ENCODE results near the gene MAMDC2. TPM values are rescaled to one million over a fixed set of nuclear protein-coding genes. Genes with fewer than 3 reads are reported as not detected.
"Not testable (repeated sequence)": the region's sequence is repeated elsewhere in the genome, so short reads cannot be mapped to it uniquely, and the experiment has no call there.

Gene MAMDC2
- polyA plus RNA-seq, 2 of the 4 experiments (the other 2 are of a cell fraction): 0.30 to 0.34 TPM

DNA sequence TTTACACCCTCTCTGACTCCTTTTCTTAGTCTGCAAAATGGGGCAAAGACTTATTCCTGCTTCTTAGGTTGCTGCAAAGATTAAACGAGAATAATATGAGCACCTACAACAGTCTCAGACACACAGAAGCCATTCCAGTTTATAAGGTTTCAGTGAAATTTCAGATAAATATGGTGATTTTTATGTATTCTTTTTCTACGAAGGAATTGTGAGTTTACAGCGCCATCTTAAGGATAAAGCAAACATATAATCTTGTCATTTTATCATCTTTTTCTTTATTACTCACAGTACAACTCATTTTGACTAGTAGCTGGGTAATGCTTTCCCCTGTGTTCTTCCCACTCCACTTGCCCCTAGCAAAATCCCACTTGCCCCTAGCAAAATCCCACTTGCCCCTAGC, 185.9 kb downstream of the MAMDC2 start:
- no peak overlapping the region for H3K4me3 ChIP-seq
- DNase-seq (ENCODE audit: low read depth in 1 of 2, low spot score in 1 of 2): peak in 1 of 2 experiments; percentile 19
- ATAC-seq: peak in 1 of 2 experiments; percentile 53; a peak in 1 of 6 replicates
- ChIA-PET CTCF (interaction anchor here (0.6 to 2.6 kb wide), 11 partner anchors 9 to 352 kb away, joined by 3 to 21 read pairs (median 3); no protein-coding TSS in a partner anchor), POLR2A (no interaction called here)
- 8% methylated on average over 3 of the region's 3 CpGs for WGBS (ENCODE audit: missing lambda C conversion rate)
- no peaks in the 10 kb centered on the region for H3K4me1 ChIP-seq
- H3K27ac ChIP-seq: no peak overlapping the region
- no peak for TF ChIP-seq HEYL (CRISPR knock-in tag; IDR thresholded peaks at IDR 0.05)
- no peak for TF ChIP-seq FOSL2 (IDR thresholded peaks at IDR 0.05)
- TF ChIP-seq FOSL2 (CRISPR knock-in tag; IDR thresholded peaks at IDR 0.05): no peak
- no peak for TF ChIP-seq RARB (CRISPR knock-in tag; IDR thresholded peaks at IDR 0.05)
- peak; percentile 40 to 55; a peak in 4 of 5 replicates for TF ChIP-seq RAD21 (conservative IDR thresholded peaks at IDR 0.05 in 1 of 2, IDR thresholded peaks at IDR 0.05 in 1 of 2)
- TF ChIP-seq NFE2L2 (conservative IDR thresholded peaks at IDR 0.05; ENCODE audit: low read length): no peak
- TF ChIP-seq HDAC2 (IDR thresholded peaks at IDR 0.05): no peak
- no peak for TF ChIP-seq USF2 (IDR thresholded peaks at IDR 0.05)
- no peak for TF ChIP-seq PHF8 (IDR thresholded peaks at IDR 0.05; ENCODE audit: borderline replicate concordance, low read depth)
- no peak for TF ChIP-seq CHD4 (IDR thresholded peaks at IDR 0.05; ENCODE audit: borderline replicate concordance)
- TF ChIP-seq JUNB (IDR thresholded peaks at IDR 0.05): no peak
- TF ChIP-seq ZSCAN20 (CRISPR knock-in tag; IDR thresholded peaks at IDR 0.05): no peak
- TF ChIP-seq, protein P1, sequence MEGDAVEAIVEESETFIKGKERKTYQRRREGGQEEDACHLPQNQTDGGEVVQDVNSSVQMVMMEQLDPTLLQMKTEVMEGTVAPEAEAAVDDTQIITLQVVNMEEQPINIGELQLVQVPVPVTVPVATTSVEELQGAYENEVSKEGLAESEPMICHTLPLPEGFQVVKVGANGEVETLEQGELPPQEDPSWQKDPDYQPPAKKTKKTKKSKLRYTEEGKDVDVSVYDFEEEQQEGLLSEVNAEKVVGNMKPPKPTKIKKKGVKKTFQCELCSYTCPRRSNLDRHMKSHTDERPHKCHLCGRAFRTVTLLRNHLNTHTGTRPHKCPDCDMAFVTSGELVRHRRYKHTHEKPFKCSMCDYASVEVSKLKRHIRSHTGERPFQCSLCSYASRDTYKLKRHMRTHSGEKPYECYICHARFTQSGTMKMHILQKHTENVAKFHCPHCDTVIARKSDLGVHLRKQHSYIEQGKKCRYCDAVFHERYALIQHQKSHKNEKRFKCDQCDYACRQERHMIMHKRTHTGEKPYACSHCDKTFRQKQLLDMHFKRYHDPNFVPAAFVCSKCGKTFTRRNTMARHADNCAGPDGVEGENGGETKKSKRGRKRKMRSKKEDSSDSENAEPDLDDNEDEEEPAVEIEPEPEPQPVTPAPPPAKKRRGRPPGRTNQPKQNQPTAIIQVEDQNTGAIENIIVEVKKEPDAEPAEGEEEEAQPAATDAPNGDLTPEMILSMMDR (IDR thresholded peaks at IDR 0.05): peak; percentile 31; the same call in 1 of the 3 replicates
- no peak for FAIRE-seq
- no peaks in the 10 kb centered on the region for H3K9me3 ChIP-seq
- no peak overlapping the region for H3K4me2 ChIP-seq

DNA sequence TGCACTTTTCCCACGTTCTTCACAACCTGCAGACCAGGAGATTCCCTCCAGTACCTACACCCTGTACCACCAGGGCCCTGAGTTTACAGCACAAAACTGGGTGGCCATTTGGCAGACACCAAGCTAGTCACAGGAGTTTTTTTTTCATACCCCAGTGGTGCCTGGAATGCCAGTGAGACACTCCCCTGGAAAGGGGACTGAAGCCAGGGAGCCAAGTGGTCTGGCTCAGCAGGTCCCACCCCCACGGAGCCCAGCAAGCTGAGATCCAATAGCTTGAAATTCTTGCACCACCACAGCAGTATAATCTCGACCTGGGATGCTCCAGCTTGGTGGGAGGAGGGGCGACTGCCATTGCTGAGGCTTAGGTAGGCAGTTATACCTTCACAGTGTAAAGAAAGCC, 188.8 kb downstream of the MAMDC2 start:
- ChIA-PET POLR2A (no interaction called here), CTCF (interaction anchor here (1.0 kb wide), 1 partner anchor 28 kb away, joined by 3 read pairs; no protein-coding TSS in a partner anchor)
- H3K4me3 ChIP-seq: no peak overlapping the region
- WGBS (ENCODE audit: missing lambda C conversion rate): 2% methylated on average over 4 of the region's 4 CpGs
- TF ChIP-seq NPAS2 (CRISPR knock-in tag; IDR thresholded peaks at IDR 0.05; ENCODE audit: borderline replicate concordance) (no peak), BHLHE40 (IDR thresholded peaks at IDR 0.05; ENCODE audit: low read depth, low read length) (no peak), RARB (CRISPR knock-in tag; IDR thresholded peaks at IDR 0.05) (no peak), HDAC2 (IDR thresholded peaks at IDR 0.05) (no peak), ZC3H11A (IDR thresholded peaks at IDR 0.05) (no peak), MYC (IDR thresholded peaks at IDR 0.05; ENCODE audit: borderline replicate concordance, low read length) (no peak), USF2 (IDR thresholded peaks at IDR 0.05) (no peak), HOXB13 (CRISPR knock-in tag; IDR thresholded peaks at IDR 0.05; ENCODE audit: low read depth) (no peak), RAD21 (conservative IDR thresholded peaks at IDR 0.05 in 1 of 2, IDR thresholded peaks at IDR 0.05 in 1 of 2) (no peak), EP300 (IDR thresholded peaks at IDR 0.05) (no peak)
- H3K9me3 ChIP-seq: no peaks in the 10 kb centered on the region
- H3K4me2 ChIP-seq: no peak overlapping the region
- no peak for DNase-seq (ENCODE audit: low read depth in 1 of 2, low spot score in 1 of 2)
- FAIRE-seq: no peak
- no peak overlapping the region for H3K27ac ChIP-seq
- H3K4me1 ChIP-seq: no peaks in the 10 kb centered on the region
- ATAC-seq: no peak

DNA sequence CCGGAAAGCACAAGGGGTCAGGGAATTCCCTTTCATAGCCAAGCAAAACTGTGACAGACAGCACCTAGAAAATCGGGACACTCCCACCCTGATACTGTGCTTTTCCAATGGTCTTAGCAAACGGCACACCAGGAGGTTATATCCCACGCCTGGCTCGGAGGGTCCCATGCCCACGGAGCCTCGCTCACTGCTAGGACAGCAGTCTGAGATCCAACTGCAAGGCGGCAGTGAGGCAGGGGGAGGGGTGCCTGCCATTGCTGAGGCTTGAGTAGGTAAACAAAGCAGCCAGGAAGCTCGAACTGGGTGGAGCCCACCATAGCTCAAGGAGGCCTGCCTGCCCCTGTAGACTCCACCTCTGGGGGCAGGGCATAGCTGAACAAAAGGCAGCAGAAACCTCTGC, 190.6 kb downstream of the MAMDC2 start:
- 52% methylated on average over 8 of the region's 9 CpGs for WGBS (ENCODE audit: missing lambda C conversion rate)
- H3K27ac ChIP-seq; H3K4me2 ChIP-seq; POLR2A ChIA-PET; H3K4me3 ChIP-seq; H3K9me3 ChIP-seq; H3K4me1 ChIP-seq; FAIRE-seq; ATAC-seq; DNase-seq (ENCODE audit: low read depth in 1 of 2, low spot score in 1 of 2): not testable (repeated sequence)
- CTCF ChIA-PET: interaction anchor here (1.4 kb wide), 1 partner anchor 263 kb away, joined by 4 read pairs; no protein-coding TSS in a partner anchor

GRCh38 chr9:70245952-70246351, 202.3 kb downstream of the MAMDC2 start:
- 20% methylated on average over 1 of the region's 1 CpG for WGBS (ENCODE audit: missing lambda C conversion rate)
- CTCF ChIA-PET; H3K4me3 ChIP-seq; ATAC-seq; DNase-seq (ENCODE audit: low read depth in 1 of 2, low spot score in 1 of 2); FAIRE-seq; POLR2A ChIA-PET; H3K9me3 ChIP-seq; H3K27ac ChIP-seq; H3K4me1 ChIP-seq; H3K4me2 ChIP-seq: not testable (repeated sequence)
